Measurements from ENCODE around the gene MET.
"Not testable (repeated sequence)": the region's sequence is repeated elsewhere in the genome, so short reads cannot be mapped to it uniquely, and the experiment has no call there.

The MET gene

GRCh38 chr7:116754186-116754585, 82.2 kb downstream of the MET start:
- DNase-seq (ENCODE audit: low read depth): no peak

- no peak for DNase-seq (ENCODE audit: low read depth)
Observed at GRCh38 chr7:116757283-116757682, 85.3 kb downstream of the MET start.

GRCh38 chr7:116759642-116760041, 87.6 kb downstream of the MET start:
- not testable (repeated sequence) for DNase-seq (ENCODE audit: low read depth)

- DNase-seq (ENCODE audit: low read depth): no peak
Observed at GRCh38 chr7:116762971-116763370, 91.0 kb downstream of the MET start.

- no peak for DNase-seq (ENCODE audit: low read depth)
Observed at GRCh38 chr7:116763647-116764046, 91.7 kb downstream of the MET start.

GRCh38 chr7:116766881-116767280, 94.9 kb downstream of the MET start:
- no peak for DNase-seq (ENCODE audit: low read depth)

- no peak for DNase-seq (ENCODE audit: low read depth)
Observed at GRCh38 chr7:116769546-116769945, 97.5 kb downstream of the MET start.

GRCh38 chr7:116770941-116771340, 98.9 kb downstream of the MET start:
- DNase-seq (ENCODE audit: low read depth): no peak

GRCh38 chr7:116771640-116772039, 99.6 kb downstream of the MET start:
- DNase-seq (ENCODE audit: low read depth): no peak

- no peak for DNase-seq (ENCODE audit: low read depth)
Observed at GRCh38 chr7:116772423-116772863, 100.4 kb downstream of the MET start.

- no peak for DNase-seq (ENCODE audit: low read depth)
Observed at GRCh38 chr7:116772926-116773749, 101.1 kb downstream of the MET start.

- DNase-seq (ENCODE audit: low read depth): no peak
Observed at GRCh38 chr7:116776046-116776445, 104.0 kb downstream of the MET start.

- no peak for DNase-seq (ENCODE audit: low read depth)
Observed at GRCh38 chr7:116776610-116777289, 104.8 kb downstream of the MET start.

- no peak for DNase-seq (ENCODE audit: low read depth)
Observed at GRCh38 chr7:116777651-116778281, 105.8 kb downstream of the MET start.

- no peak for DNase-seq (ENCODE audit: low read depth)
Observed at GRCh38 chr7:116779216-116779615, 107.2 kb downstream of the MET start.

GRCh38 chr7:116779931-116780330, 107.9 kb downstream of the MET start:
- no peak for DNase-seq (ENCODE audit: low read depth)

- no peak for DNase-seq (ENCODE audit: low read depth)
Observed at GRCh38 chr7:116780521-116780920, 108.5 kb downstream of the MET start.

- DNase-seq (ENCODE audit: low read depth): no peak
Observed at GRCh38 chr7:116780966-116781365, 109.0 kb downstream of the MET start.

GRCh38 chr7:116781584-116781983, 109.6 kb downstream of the MET start:
- DNase-seq (ENCODE audit: low read depth): no peak

- DNase-seq (ENCODE audit: low read depth): no peak
Observed at GRCh38 chr7:116782177-116782711, 110.2 kb downstream of the MET start.

- DNase-seq (ENCODE audit: low read depth): no peak
Observed at GRCh38 chr7:116783666-116784318, 111.8 kb downstream of the MET start.

GRCh38 chr7:116784647-116785046, 112.7 kb downstream of the MET start:
- no peak for DNase-seq (ENCODE audit: low read depth)

All from activated T-cell treated with anti-CD3 and anti-CD28 coated beads for 24 hours (primary cell).